Neural cell (in vitro differentiated cells): Measurements from ENCODE around the gene EYS. TPM values are rescaled to one million over a fixed set of nuclear protein-coding genes. Genes with fewer than 3 reads are reported as not detected.

ENCODE experiments used
- H2AFZ ChIP-seq: fragments of 200-600, 300-800 bp; sonication (generic), shearing (Covaris generic); 2 replicates; pipeline ENCODE4 v1.6.0; 2014; ENCODE audit warnings: low read depth, mild to moderate bottlenecking, antibody characterized with exemption, low read length, moderate library complexity
- H3F3A ChIP-seq: fragments of 200-600 bp; shearing (Covaris generic); 2 replicates; pipeline ENCODE4 v1.6.1; 2016; ENCODE audit warnings: mild to moderate bottlenecking, moderate library complexity, mixed read lengths, antibody characterized with exemption, low read length; ENCODE audit not compliant: insufficient read depth, poor library complexity, severe bottlenecking
- H3K27ac ChIP-seq: fragments of 200-600, 300-800 bp; sonication (generic), shearing (Covaris generic); 2 replicates; pipeline ENCODE4 v1.5.1; 2014; ENCODE audit warnings: mild to moderate bottlenecking, low read length, moderate library complexity
- H3K27me3 ChIP-seq: fragments of 300-800, 200-600 bp; sonication (generic), shearing (Covaris generic); 2 replicates; pipeline ENCODE4 v1.6.0; 2014; ENCODE audit warnings: mild to moderate bottlenecking, low read depth, low read length, moderate library complexity; ENCODE audit not compliant: insufficient read depth
- H3K36me3 ChIP-seq: fragments of 300-800, 200-600 bp; sonication (generic), shearing (Covaris generic); 2 replicates; pipeline ENCODE4 v1.5.1; 2014; ENCODE audit warnings: mild to moderate bottlenecking, antibody characterized with exemption, low read length, moderate library complexity; ENCODE audit not compliant: insufficient read depth
- H3K4me2 ChIP-seq: fragments of 300-800, 200-600 bp; sonication (generic), shearing (Covaris generic); 2 replicates; pipeline ENCODE4 v1.6.0; 2014; ENCODE audit warnings: mild to moderate bottlenecking, low read length
- H3K4me3 ChIP-seq: fragments of 300-800, 200-600 bp; sonication (generic), shearing (Covaris generic); 2 replicates; pipeline ENCODE4 v1.5.1; 2014; ENCODE audit warnings: mild to moderate bottlenecking, low read length, moderate library complexity
- H3K79me2 ChIP-seq: fragments of 200-600 bp; shearing (Covaris generic); replicated peaks from 2 replicates; pipeline ENCODE4 v1.6.0; 2014; ENCODE audit warnings: mild to moderate bottlenecking, low read length, moderate library complexity; ENCODE audit not compliant: insufficient read depth
- H3K9ac ChIP-seq: fragments of 300-800, 200-600 bp; sonication (generic), shearing (Covaris generic); 2 replicates; pipeline ENCODE4 v1.6.1; 2016; ENCODE audit warnings: mild to moderate bottlenecking, low read length, mixed read lengths
- H3K9me2 ChIP-seq: fragments of 200-600 bp; shearing (Covaris generic); 2 replicates; pipeline ENCODE4 v1.6.1; 2016; ENCODE audit warnings: mild to moderate bottlenecking, low read length, mixed read lengths; ENCODE audit not compliant: insufficient read depth
- H3K9me3 ChIP-seq: fragments of 200-600, 300-800 bp; sonication (generic), shearing (Covaris generic); 2 replicates; pipeline ENCODE4 v1.6.1; 2016; ENCODE audit warnings: mild to moderate bottlenecking, mixed run types, low read length, moderate library complexity, mixed read lengths
- H4K20me1 ChIP-seq: fragments of 200-600 bp; shearing (Covaris generic); 2 replicates; pipeline ENCODE4 v1.6.1; 2016; ENCODE audit warnings: mild to moderate bottlenecking, mixed run types; ENCODE audit not compliant: insufficient read depth
- CTCF ChIP-seq: fragments of 450-650 bp; IDR thresholded peaks from 2 replicates; pipeline ENCODE4 v1.5.1; 2014; ENCODE audit warnings: antibody characterized with exemption, mild to moderate bottlenecking, moderate library complexity; ENCODE audit not compliant: poor library complexity, severe bottlenecking
- EP300 ChIP-seq: fragments of 450-650 bp; conservative IDR thresholded peaks from 2 replicates; pipeline ENCODE4 v1.6.1; 2014; ENCODE audit warnings: antibody characterized with exemption, mild to moderate bottlenecking, moderate library complexity; ENCODE audit not compliant: poor library complexity, severe bottlenecking
- EZH2 ChIP-seq: fragments of 200-600, 300-800 bp; shearing (Covaris generic), sonication (generic); IDR thresholded peaks from 2 replicates; pipeline ENCODE4 v1.6.1; 2014; ENCODE audit warnings: antibody characterized with exemption, low read length, borderline replicate concordance, mild to moderate bottlenecking; ENCODE audit not compliant: insufficient read depth, poor library complexity, severe bottlenecking
- MXI1 ChIP-seq: fragments of 450-650 bp; conservative IDR thresholded peaks from 2 replicates; pipeline ENCODE4 v1.6.1; 2014; ENCODE audit warnings: antibody characterized with exemption, mild to moderate bottlenecking; ENCODE audit not compliant: poor library complexity, severe bottlenecking
- POLR2AphosphoS5 ChIP-seq: IDR thresholded peaks from 2 replicates; pipeline ENCODE4 v1.6.1; 2012
- RAD21 ChIP-seq: fragments of 450-650 bp; conservative IDR thresholded peaks from 2 replicates; pipeline ENCODE4 v1.6.1; 2014; ENCODE audit warnings: antibody characterized with exemption, mild to moderate bottlenecking, moderate library complexity
- SMC3 ChIP-seq: fragments of 450-650 bp; conservative IDR thresholded peaks from 2 replicates; pipeline ENCODE4 v1.6.1; 2014; ENCODE audit warnings: antibody characterized with exemption, mild to moderate bottlenecking, moderate library complexity; ENCODE audit not compliant: poor library complexity
- TAF1 ChIP-seq: IDR thresholded peaks from 2 replicates; pipeline ENCODE4 v1.6.1; 2012; ENCODE audit warnings: low read depth
- polyA plus RNA-seq: library from polyadenylated mRNA; depleted of rRNA; stranded (reverse); fragments of >200 nt; gene quantifications from 2 replicates; pipeline ENCODE4 v1.2.3, GENCODE V29; 2014
- TF ChIP-seq, protein P1 (sequence below): IDR thresholded peaks from 2 replicates; pipeline ENCODE4 v1.6.1; 2012; ENCODE audit warnings: borderline replicate concordance

Gene EYS
- polyA plus RNA-seq, 1 donor from 2014 or later: 0.38 TPM

DNA sequence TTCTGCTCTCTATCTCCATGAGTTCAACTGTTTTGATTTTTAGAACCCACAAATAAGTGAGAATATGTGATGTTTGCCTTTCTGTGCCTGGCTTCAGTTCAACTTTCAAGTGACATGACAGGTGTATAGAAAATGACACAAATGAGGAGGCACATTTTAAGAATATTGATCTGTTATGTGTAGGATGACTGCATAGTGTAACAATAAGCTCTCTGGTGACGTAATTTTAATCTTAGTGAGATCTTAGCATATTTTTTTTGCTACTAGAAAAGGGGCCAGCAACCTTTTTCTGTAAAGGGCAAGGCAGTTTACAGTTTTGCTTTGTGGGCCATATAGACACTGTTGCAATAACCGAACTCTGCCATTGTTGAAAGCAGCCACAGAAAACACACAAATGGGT, 1941.2 kb downstream of the EYS start:
- no peak overlapping the region for H3K4me2 ChIP-seq
- no peaks in the 10 kb centered on the region for H3K9me2 ChIP-seq
- H3K79me2 ChIP-seq: no peaks in the 10 kb centered on the region
- H3K36me3 ChIP-seq: no peaks in the 10 kb centered on the region
- peaks cover 4% of the 10 kb centered on the region for H3K9me3 ChIP-seq
- H3K9ac ChIP-seq: no peak overlapping the region
- no peak overlapping the region for H3K27ac ChIP-seq
- no peaks in the 10 kb centered on the region for H3K27me3 ChIP-seq
- TF ChIP-seq POLR2AphosphoS5 (no peak), TAF1 (no peak), MXI1 (no peak), EP300 (no peak)
- H3K4me3 ChIP-seq: no peak overlapping the region
- H4K20me1 ChIP-seq: no peaks in the 10 kb centered on the region
- H2AFZ ChIP-seq: no peak overlapping the region
- no peaks in the 10 kb centered on the region for H3F3A ChIP-seq

DNA sequence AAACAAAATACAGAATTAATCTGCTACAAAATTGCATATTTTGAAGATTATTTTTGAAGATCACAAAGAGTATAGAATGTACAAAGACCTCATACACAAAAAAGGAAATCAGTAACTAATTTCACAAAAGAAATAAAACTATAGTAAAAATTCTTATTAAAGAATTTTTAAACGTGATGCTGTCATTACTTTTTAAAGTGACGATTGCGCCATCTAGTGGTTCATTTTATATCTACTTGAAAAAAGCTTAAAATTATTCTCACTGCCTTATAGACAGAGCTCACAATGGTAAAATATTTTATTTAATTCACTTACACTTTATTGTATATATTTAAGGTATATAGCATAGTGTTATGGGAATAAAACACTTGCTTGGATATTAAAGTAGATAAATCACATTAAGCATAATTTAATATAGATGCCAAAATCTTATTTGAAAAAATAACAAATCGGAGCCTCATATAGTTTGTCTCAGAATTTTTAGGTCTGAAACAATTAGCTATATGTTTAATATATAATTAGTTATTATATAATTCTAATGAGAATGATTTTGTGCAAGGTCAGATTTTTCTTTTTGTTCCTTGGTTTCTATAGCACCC, 1942.6 kb downstream of the EYS start:
- Histone ChIP-seq H2AFZ (no peak overlapping the region), H4K20me1 (no peaks in the 10 kb centered on the region), H3F3A (no peaks in the 10 kb centered on the region), H3K9me2 (no peaks in the 10 kb centered on the region), H3K4me2 (no peak overlapping the region), H3K27me3 (no peaks in the 10 kb centered on the region), H3K4me3 (no peak overlapping the region), H3K9me3 (peaks cover 4% of the 10 kb centered on the region), H3K36me3 (no peaks in the 10 kb centered on the region), H3K79me2 (no peaks in the 10 kb centered on the region), H3K9ac (no peak overlapping the region), H3K27ac (no peak overlapping the region)
- TF ChIP-seq POLR2AphosphoS5: no peak
- TF ChIP-seq TAF1: no peak
- no peak for TF ChIP-seq EZH2
- TF ChIP-seq MXI1: no peak
- TF ChIP-seq, protein P1, sequence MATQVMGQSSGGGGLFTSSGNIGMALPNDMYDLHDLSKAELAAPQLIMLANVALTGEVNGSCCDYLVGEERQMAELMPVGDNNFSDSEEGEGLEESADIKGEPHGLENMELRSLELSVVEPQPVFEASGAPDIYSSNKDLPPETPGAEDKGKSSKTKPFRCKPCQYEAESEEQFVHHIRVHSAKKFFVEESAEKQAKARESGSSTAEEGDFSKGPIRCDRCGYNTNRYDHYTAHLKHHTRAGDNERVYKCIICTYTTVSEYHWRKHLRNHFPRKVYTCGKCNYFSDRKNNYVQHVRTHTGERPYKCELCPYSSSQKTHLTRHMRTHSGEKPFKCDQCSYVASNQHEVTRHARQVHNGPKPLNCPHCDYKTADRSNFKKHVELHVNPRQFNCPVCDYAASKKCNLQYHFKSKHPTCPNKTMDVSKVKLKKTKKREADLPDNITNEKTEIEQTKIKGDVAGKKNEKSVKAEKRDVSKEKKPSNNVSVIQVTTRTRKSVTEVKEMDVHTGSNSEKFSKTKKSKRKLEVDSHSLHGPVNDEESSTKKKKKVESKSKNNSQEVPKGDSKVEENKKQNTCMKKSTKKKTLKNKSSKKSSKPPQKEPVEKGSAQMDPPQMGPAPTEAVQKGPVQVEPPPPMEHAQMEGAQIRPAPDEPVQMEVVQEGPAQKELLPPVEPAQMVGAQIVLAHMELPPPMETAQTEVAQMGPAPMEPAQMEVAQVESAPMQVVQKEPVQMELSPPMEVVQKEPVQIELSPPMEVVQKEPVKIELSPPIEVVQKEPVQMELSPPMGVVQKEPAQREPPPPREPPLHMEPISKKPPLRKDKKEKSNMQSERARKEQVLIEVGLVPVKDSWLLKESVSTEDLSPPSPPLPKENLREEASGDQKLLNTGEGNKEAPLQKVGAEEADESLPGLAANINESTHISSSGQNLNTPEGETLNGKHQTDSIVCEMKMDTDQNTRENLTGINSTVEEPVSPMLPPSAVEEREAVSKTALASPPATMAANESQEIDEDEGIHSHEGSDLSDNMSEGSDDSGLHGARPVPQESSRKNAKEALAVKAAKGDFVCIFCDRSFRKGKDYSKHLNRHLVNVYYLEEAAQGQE: no peak
- peak; percentile 70 for TF ChIP-seq RAD21
- peak; percentile 74 for TF ChIP-seq SMC3
- TF ChIP-seq EP300: no peak
- TF ChIP-seq CTCF: peak; percentile 66
